ENCODE data around the gene CADPS2. TPM values are rescaled to one million over a fixed set of nuclear protein-coding genes. Genes with fewer than 3 reads are reported as not detected.

CADPS2 gene
- total and polyA plus RNA-seq, 4 donors = 16.0 to 76.7 (median 27.7) TPM

GRCh38 chr7:122430710-122431109, 455.6 kb downstream of the CADPS2 start:
- DNase-seq (peak in 2 of 3 donors; percentile 7 to 8), ATAC-seq (ENCODE audit: insufficient read depth, low FRiP score) (no peak)
- Histone ChIP-seq H3K9me3 (ENCODE audit: control insufficient read depth in 4 of 4, insufficient read depth in 3 of 4, low read length in 3 of 4) (peaks cover 0 to 2% (median 0%) of the 10 kb centered on the region in 4 donors), H3K27me3 (ENCODE audit: control insufficient read depth in 3 of 3, insufficient read depth in 3 of 3, low read length in 2 of 3) (no peaks in the 10 kb centered on the region), H3K36me3 (ENCODE audit: control insufficient read depth in 4 of 4, insufficient read depth in 4 of 4, low read length in 4 of 4) (peaks cover 0 to 1% (median 0%) of the 10 kb centered on the region in 4 donors), H3K4me3 (no peak overlapping the region), H3K4me1 (ENCODE audit: control insufficient read depth in 5 of 5, insufficient read depth in 5 of 5, low read length in 5 of 5) (no peaks in the 10 kb centered on the region), H3K9ac (ENCODE audit: insufficient read depth in 1 of 2, low read length in 2 of 2) (no peak overlapping the region), H3K27ac (ENCODE audit: low read depth in 1 of 2, low read length in 1 of 2) (no peak overlapping the region)
- no peak for TF ChIP-seq CTCF (IDR thresholded peaks at IDR 0.05; ENCODE audit: control extremely low read depth, extremely low read depth)
- 54 to 58% methylated on average over 1 of the region's 1 CpG for whole genome bisulfite sequencing, 2 donors

GRCh38 chr7:122429926-122430325, 456.3 kb downstream of the CADPS2 start:
- H3K36me3 ChIP-seq (ENCODE audit: control insufficient read depth in 4 of 4, insufficient read depth in 4 of 4, low read length in 4 of 4) = peaks cover 0 to 1% (median 0%) of the 10 kb centered on the region in 4 donors
- no peak for TF ChIP-seq CTCF (IDR thresholded peaks at IDR 0.05; ENCODE audit: control extremely low read depth, extremely low read depth)
- peaks cover 0 to 2% (median 0%) of the 10 kb centered on the region in 4 donors for H3K9me3 ChIP-seq (ENCODE audit: control insufficient read depth in 4 of 4, insufficient read depth in 3 of 4, low read length in 3 of 4)
- ATAC-seq (ENCODE audit: insufficient read depth, low FRiP score) = no peak
- no peaks in the 10 kb centered on the region for H3K4me1 ChIP-seq (ENCODE audit: control insufficient read depth in 5 of 5, insufficient read depth in 5 of 5, low read length in 5 of 5)
- H3K27ac ChIP-seq (ENCODE audit: low read depth in 1 of 2, low read length in 1 of 2) = no peak overlapping the region
- H3K27me3 ChIP-seq (ENCODE audit: control insufficient read depth in 3 of 3, insufficient read depth in 3 of 3, low read length in 2 of 3) = no peaks in the 10 kb centered on the region
- no peak overlapping the region for H3K4me3 ChIP-seq
- 79 to 85% methylated on average over 2 of the region's 2 CpGs for WGBS, 2 donors
- no peak overlapping the region for H3K9ac ChIP-seq (ENCODE audit: insufficient read depth in 1 of 2, low read length in 2 of 2)
- DNase-seq = no peak

- no peak for ATAC-seq (ENCODE audit: insufficient read depth, low FRiP score)
- no peak for TF ChIP-seq CTCF (IDR thresholded peaks at IDR 0.05; ENCODE audit: control extremely low read depth, extremely low read depth)
- peaks cover 0 to 2% (median 0%) of the 10 kb centered on the region in 4 donors for H3K36me3 ChIP-seq (ENCODE audit: control insufficient read depth in 4 of 4, insufficient read depth in 4 of 4, low read length in 4 of 4)
- H3K9ac ChIP-seq (ENCODE audit: insufficient read depth in 1 of 2, low read length in 2 of 2) = no peak overlapping the region
- H3K9me3 ChIP-seq (ENCODE audit: control insufficient read depth in 4 of 4, insufficient read depth in 3 of 4, low read length in 3 of 4) = no peaks in the 10 kb centered on the region
- no peaks in the 10 kb centered on the region for H3K4me1 ChIP-seq (ENCODE audit: control insufficient read depth in 5 of 5, insufficient read depth in 5 of 5, low read length in 5 of 5)
- no peak overlapping the region for H3K4me3 ChIP-seq
- 65 to 75% methylated on average over 1 of the region's 1 CpG for WGBS, 2 donors
- no peak overlapping the region for H3K27ac ChIP-seq (ENCODE audit: low read depth in 1 of 2, low read length in 1 of 2)
- no peaks in the 10 kb centered on the region for H3K27me3 ChIP-seq (ENCODE audit: control insufficient read depth in 3 of 3, insufficient read depth in 3 of 3, low read length in 2 of 3)
- DNase-seq = no peak
These were observed 460.5 kb downstream of the CADPS2 start for GRCh38 chr7:122425731-122426130.

DNA sequence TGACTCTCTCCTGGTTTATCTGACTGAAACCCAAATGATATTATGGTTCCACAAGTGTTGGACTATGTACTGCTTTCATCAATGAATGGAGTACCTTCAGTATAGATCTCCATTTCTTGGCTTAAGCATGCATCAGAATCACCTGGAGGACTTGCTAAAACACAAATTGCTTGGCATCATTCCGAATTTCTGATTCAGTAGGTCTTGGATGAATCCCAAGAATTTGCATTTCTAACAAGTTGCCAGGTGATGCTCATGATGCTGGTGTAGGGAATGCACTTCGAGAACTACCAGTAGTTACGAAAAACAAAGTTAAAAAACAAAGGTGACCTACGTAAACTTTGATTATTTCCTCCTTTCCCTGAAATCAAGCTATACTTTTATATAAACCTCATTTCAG, 462.7 kb downstream of the CADPS2 start:
- 86 to 92% methylated on average over 4 of the region's 4 CpGs for WGBS, 2 donors
- Histone ChIP-seq H3K27ac (ENCODE audit: low read depth in 1 of 2, low read length in 1 of 2) (no peak overlapping the region), H3K4me3 (no peak overlapping the region), H3K36me3 (ENCODE audit: control insufficient read depth in 4 of 4, insufficient read depth in 4 of 4, low read length in 4 of 4) (peaks cover 0 to 2% (median 0%) of the 10 kb centered on the region in 4 donors), H3K9me3 (ENCODE audit: control insufficient read depth in 4 of 4, insufficient read depth in 3 of 4, low read length in 3 of 4) (no peaks in the 10 kb centered on the region), H3K4me1 (ENCODE audit: control insufficient read depth in 5 of 5, insufficient read depth in 5 of 5, low read length in 5 of 5) (no peaks in the 10 kb centered on the region), H3K9ac (ENCODE audit: insufficient read depth in 1 of 2, low read length in 2 of 2) (no peak overlapping the region), H3K27me3 (ENCODE audit: control insufficient read depth in 3 of 3, insufficient read depth in 3 of 3, low read length in 2 of 3) (no peaks in the 10 kb centered on the region)
- no peak for TF ChIP-seq CTCF (IDR thresholded peaks at IDR 0.05; ENCODE audit: control extremely low read depth, extremely low read depth)
- DNase-seq (no peak), ATAC-seq (ENCODE audit: insufficient read depth, low FRiP score) (no peak)

All from lung (tissue), 12 donors.